Naive thymus-derived CD4-positive, alpha-beta T cell (primary cell): ENCODE data around the gene SCN3B. TPM values are rescaled to one million over a fixed set of nuclear protein-coding genes. Genes with fewer than 3 reads are reported as not detected.

Source experiments
- ATAC-seq: fragments of 150-1000 bp; cut with Tn5 transposase; 2 replicates; pipeline ENCODE4 v1.10.0; 2021; ENCODE audit warnings: mild to moderate bottlenecking, moderate library complexity
- CTCF ChIA-PET: fragments of 350-600 bp; sonication (Branson Sonifier 250); formaldehyde crosslinking; loops from one replicate; lab custom pipeline; 2021; ENCODE audit warnings: antibody characterized with exemption; lab: Charles Lee
- POLR2A ChIA-PET: fragments of 350-600 bp; sonication (Branson Sonifier 250); formaldehyde crosslinking; loops from one replicate; lab custom pipeline; 2021; ENCODE audit warnings: antibody characterized with exemption, inconsistent platforms; lab: Charles Lee
- DNase-seq, 9 donors: peaks; one replicate each; pipeline versions ENCODE4 v3.0.0 to v3.0.0-alpha.2; 2020 to 2022; ENCODE audit warnings: mixed read lengths in 1 of 9
- H3K27ac ChIP-seq: one replicate; pipeline ENCODE4 v1.7.0; 2013; ENCODE audit warnings: mild to moderate bottlenecking, low read depth, low read length, moderate library complexity
- H3K27me3 ChIP-seq, 2 donors: one replicate each; pipeline ENCODE4 v1.7.0; 2013; ENCODE audit warnings: low read length in 2 of 2, mild to moderate bottlenecking in 2 of 2, moderate library complexity in 2 of 2; ENCODE audit not compliant: control insufficient read depth in 2 of 2, insufficient read depth in 2 of 2
- H3K36me3 ChIP-seq, 3 experiments: 1 replicate in 2 of 3; 2 replicates in 1 of 3; pipeline ENCODE4 v1.7.0; 2013; ENCODE audit warnings: low read length in 3 of 3, mild to moderate bottlenecking in 3 of 3, moderate library complexity in 1 of 3; ENCODE audit not compliant: insufficient read depth in 3 of 3, control insufficient read depth in 2 of 3
- H3K4me1 ChIP-seq, 2 donors: one replicate each; pipeline ENCODE4 v1.7.0; 2013; ENCODE audit warnings: low read length in 2 of 2, mild to moderate bottlenecking in 2 of 2, moderate library complexity in 1 of 2; ENCODE audit not compliant: control insufficient read depth in 2 of 2, insufficient read depth in 2 of 2
- H3K4me3 ChIP-seq: 2 replicates; pipeline ENCODE4 v1.7.0; 2013; ENCODE audit warnings: mild to moderate bottlenecking, low read length
- H3K9me3 ChIP-seq, 3 experiments: 1 replicate in 2 of 3; 2 replicates in 1 of 3; pipeline ENCODE4 v1.7.0; 2013; ENCODE audit warnings: low read length in 3 of 3; ENCODE audit not compliant: control insufficient read depth in 2 of 3
- H3K27ac Mint-ChIP-seq, 9 donors: one replicate each; pipeline ENCODE4 v1.8.0; 2020 to 2022; ENCODE audit warnings: mixed read lengths in 9 of 9, mild to moderate bottlenecking in 8 of 9, moderate library complexity in 5 of 9, inconsistent platforms in 2 of 9
- H3K27me3 Mint-ChIP-seq, 5 donors: one replicate each; pipeline ENCODE4 v1.8.0; 2021 to 2022; ENCODE audit warnings: mixed read lengths in 5 of 5, mild to moderate bottlenecking in 1 of 5
- H3K36me3 Mint-ChIP-seq, 5 donors: one replicate each; pipeline ENCODE4 v1.8.0; 2020 to 2022; ENCODE audit warnings: mixed read lengths in 5 of 5, mild to moderate bottlenecking in 3 of 5, inconsistent platforms in 1 of 5
- H3K4me1 Mint-ChIP-seq, 7 donors: one replicate each; pipeline ENCODE4 v1.8.0; 2020 to 2022; ENCODE audit warnings: mixed read lengths in 7 of 7, mild to moderate bottlenecking in 3 of 7, inconsistent platforms in 1 of 7
- H3K4me3 Mint-ChIP-seq, 10 donors: one replicate each; pipeline ENCODE4 v1.8.0; 2020 to 2022; ENCODE audit warnings: mild to moderate bottlenecking in 10 of 10, mixed read lengths in 10 of 10, moderate library complexity in 6 of 10, inconsistent platforms in 2 of 10
- H3K9me3 Mint-ChIP-seq, 11 donors: one replicate each; pipeline ENCODE4 v1.8.0; 2020 to 2022; ENCODE audit warnings: mixed read lengths in 11 of 11, mild to moderate bottlenecking in 4 of 11, inconsistent platforms in 1 of 11, moderate library complexity in 1 of 11
- intact Hi-C, 2 donors: fragments of 100-400 bp; cut with micrococcal nuclease; formaldehyde crosslinking; loops; one replicate each; pipeline ENCODE4 v1.15.1; 2023
- polyA plus RNA-seq, 2 donors: library from polyadenylated mRNA; unstranded; fragments of 300-500 nt; fragmentation: Illumina TruSeq; gene quantifications; one replicate each; pipeline ENCODE4 v1.2.3, GENCODE V29; 2021
- total RNA-seq, 6 experiments: library from RNA in 5 of 6; stranded (reverse) in 5 of 6; gene quantifications; 1 replicate in 5 of 6; 2 replicates in 1 of 6; pipeline ENCODE4 v1.2.3 and lab custom pipeline; 2021 to 2026

SCN3B gene
- total and polyA plus RNA-seq, 7 experiments from 2014 or later = not detected

GRCh38 chr11:123601136-123601535 lies 53.3 kb downstream of the SCN3B start:
- H3K36me3 ChIP-seq = no peaks in the 10 kb centered on the region
- peaks cover 10 to 48% (median 15%) of the 10 kb centered on the region in 5 donors for H3K36me3 Mint-ChIP-seq

GRCh38 chr11:123597859-123598258 lies 56.6 kb downstream of the SCN3B start:
- Histone ChIP-seq H3K36me3 (no peaks in the 10 kb centered on the region), H3K4me3 (no peak overlapping the region), H3K27ac (no peak overlapping the region), H3K9me3 (no peaks in the 10 kb centered on the region), H3K4me1 (no peaks in the 10 kb centered on the region), H3K27me3 (no peaks in the 10 kb centered on the region)
- H3K36me3 Mint-ChIP-seq = peaks cover 0 to 38% (median 16%) of the 10 kb centered on the region in 5 donors
- no peak overlapping the region for H3K4me3 Mint-ChIP-seq
- H3K9me3 Mint-ChIP-seq = no peaks in the 10 kb centered on the region
- intact Hi-C loops = no loop called here
- DNase-seq (no peak), ATAC-seq (no peak)
- CTCF ChIA-PET = no interaction called here
- no peaks in the 10 kb centered on the region for H3K27me3 Mint-ChIP-seq
- H3K27ac Mint-ChIP-seq = no peak overlapping the region
- peaks cover 0 to 1% (median 0%) of the 10 kb centered on the region in 7 donors for H3K4me1 Mint-ChIP-seq
- POLR2A ChIA-PET = no interaction called here

More at GRCh38 chr11:123601136-123601535, 53.3 kb downstream of the SCN3B start:
- ChIA-PET CTCF (no interaction called here), POLR2A (no interaction called here)
- no peak overlapping the region for H3K4me3 ChIP-seq
- H3K27me3 Mint-ChIP-seq = no peaks in the 10 kb centered on the region
- intact Hi-C loops = no loop called here
- H3K27ac ChIP-seq = no peak overlapping the region
- H3K9me3 ChIP-seq = no peaks in the 10 kb centered on the region
- H3K4me1 ChIP-seq = no peaks in the 10 kb centered on the region
- H3K9me3 Mint-ChIP-seq = no peaks in the 10 kb centered on the region
- no peak for ATAC-seq
- H3K4me1 Mint-ChIP-seq = peaks cover 0 to 1% (median 0%) of the 10 kb centered on the region in 7 donors
- H3K4me3 Mint-ChIP-seq = no peak overlapping the region
- no peak for DNase-seq
- no peak overlapping the region for H3K27ac Mint-ChIP-seq
- H3K27me3 ChIP-seq = no peaks in the 10 kb centered on the region

GRCh38 chr11:123594921-123595320 lies 59.5 kb downstream of the SCN3B start:
- CTCF ChIA-PET = interaction anchor here (1.0 kb wide), 1 partner anchor 15 kb away, joined by 3 read pairs; no protein-coding TSS in a partner anchor
- Mint-ChIP-seq H3K36me3 (peaks cover 0 to 32% (median 17%) of the 10 kb centered on the region in 5 donors), H3K9me3 (no peaks in the 10 kb centered on the region), H3K4me3 (no peak overlapping the region), H3K4me1 (no peaks in the 10 kb centered on the region), H3K27me3 (no peaks in the 10 kb centered on the region), H3K27ac (no peak overlapping the region)
- no peaks in the 10 kb centered on the region for H3K9me3 ChIP-seq
- intact Hi-C loops = no loop called here
- POLR2A ChIA-PET = no interaction called here
- H3K36me3 ChIP-seq = no peaks in the 10 kb centered on the region
- no peaks in the 10 kb centered on the region for H3K27me3 ChIP-seq
- H3K4me1 ChIP-seq = no peaks in the 10 kb centered on the region
- no peak overlapping the region for H3K27ac ChIP-seq
- DNase-seq (no peak), ATAC-seq (no peak)
- H3K4me3 ChIP-seq = no peak overlapping the region

GRCh38 chr11:123594188-123594901 lies 60.1 kb downstream of the SCN3B start:
- POLR2A ChIA-PET = no interaction called here
- peaks cover 0 to 28% (median 17%) of the 10 kb centered on the region in 5 donors for H3K36me3 Mint-ChIP-seq
- H3K27me3 ChIP-seq = no peaks in the 10 kb centered on the region
- ATAC-seq (no peak), DNase-seq (no peak)
- no peak overlapping the region for H3K27ac ChIP-seq
- intact Hi-C loops = no loop called here
- H3K27me3 Mint-ChIP-seq = no peaks in the 10 kb centered on the region
- H3K4me3 Mint-ChIP-seq = no peak overlapping the region
- H3K9me3 Mint-ChIP-seq = no peaks in the 10 kb centered on the region
- CTCF ChIA-PET = no interaction called here
- no peak overlapping the region for H3K27ac Mint-ChIP-seq
- no peak overlapping the region for H3K4me3 ChIP-seq
- no peaks in the 10 kb centered on the region for H3K4me1 Mint-ChIP-seq
- no peaks in the 10 kb centered on the region for H3K36me3 ChIP-seq
- H3K4me1 ChIP-seq = no peaks in the 10 kb centered on the region
- H3K9me3 ChIP-seq = no peaks in the 10 kb centered on the region

GRCh38 chr11:123593570-123593969 lies 60.9 kb downstream of the SCN3B start:
- no peak overlapping the region for H3K27ac Mint-ChIP-seq
- H3K36me3 Mint-ChIP-seq = peaks cover 0 to 25% (median 14%) of the 10 kb centered on the region in 5 donors
- H3K4me3 ChIP-seq = no peak overlapping the region
- no peaks in the 10 kb centered on the region for H3K27me3 Mint-ChIP-seq
- no peak overlapping the region for H3K27ac ChIP-seq
- H3K4me1 Mint-ChIP-seq = no peaks in the 10 kb centered on the region
- ATAC-seq (no peak), DNase-seq (no peak)
- H3K9me3 ChIP-seq = no peaks in the 10 kb centered on the region
- POLR2A ChIA-PET = no interaction called here
- intact Hi-C loops = no loop called here
- no peaks in the 10 kb centered on the region for H3K4me1 ChIP-seq
- H3K9me3 Mint-ChIP-seq = no peaks in the 10 kb centered on the region
- no peaks in the 10 kb centered on the region for H3K27me3 ChIP-seq
- H3K36me3 ChIP-seq = no peaks in the 10 kb centered on the region
- CTCF ChIA-PET = no interaction called here
- no peak overlapping the region for H3K4me3 Mint-ChIP-seq

GRCh38 chr11:123590296-123590912 lies 64.0 kb downstream of the SCN3B start:
- no peaks in the 10 kb centered on the region for H3K9me3 Mint-ChIP-seq
- Histone ChIP-seq H3K36me3 (no peaks in the 10 kb centered on the region), H3K27ac (no peak overlapping the region), H3K4me3 (no peak overlapping the region), H3K27me3 (no peaks in the 10 kb centered on the region), H3K9me3 (no peaks in the 10 kb centered on the region), H3K4me1 (no peaks in the 10 kb centered on the region)
- no peak for DNase-seq
- no peak overlapping the region for H3K4me3 Mint-ChIP-seq
- ChIA-PET POLR2A (no interaction called here), CTCF (interaction anchor here (1.1 kb wide), 1 partner anchor 14 kb away, joined by 4 read pairs; no protein-coding TSS in a partner anchor)
- ATAC-seq = no peak
- H3K4me1 Mint-ChIP-seq = peaks cover 0 to 3% (median 0%) of the 10 kb centered on the region in 7 donors
- H3K27ac Mint-ChIP-seq = no peak overlapping the region
- no peaks in the 10 kb centered on the region for H3K27me3 Mint-ChIP-seq
- peaks cover 0 to 19% (median 5%) of the 10 kb centered on the region in 5 donors for H3K36me3 Mint-ChIP-seq
- intact Hi-C loops = no loop called here
